NOMO-1 treated with DMSO at 0.1 percent for 48 hours (cell line): ENCODE data around the gene ROBO1.

ENCODE experiments used
- DNase-seq: peaks from one replicate; lab custom pipeline; 2025; ENCODE audit not compliant: unreplicated experiment; lab: John Stamatoyannopoulos, UW

Gene ROBO1

DNA sequence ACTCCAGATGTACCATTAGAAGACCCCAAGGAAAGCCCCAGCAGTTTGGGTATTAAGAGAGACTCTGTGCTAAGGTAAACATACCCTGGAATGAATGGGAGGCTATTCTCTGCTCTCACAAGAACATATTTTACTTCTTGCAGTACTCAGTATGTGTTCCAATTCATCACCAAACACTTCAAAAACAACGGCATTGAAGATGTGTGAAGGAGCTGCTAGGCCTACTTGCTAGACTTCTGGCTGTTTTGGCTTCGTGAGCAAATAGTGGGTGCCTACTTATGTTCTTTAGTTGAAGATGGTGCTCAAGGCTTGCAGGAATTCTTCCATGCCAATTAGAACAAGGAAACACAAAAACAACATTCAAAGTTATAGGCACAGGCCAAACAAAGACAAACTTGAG is 514.5 kb downstream of the ROBO1 start:
- DNase-seq = no peak

GRCh38 chr3:79250746-79251145 is 517.1 kb downstream of the ROBO1 start:
- DNase-seq = no peak

GRCh38 chr3:79249701-79250100 is 518.1 kb downstream of the ROBO1 start:
- DNase-seq = no peak

DNA sequence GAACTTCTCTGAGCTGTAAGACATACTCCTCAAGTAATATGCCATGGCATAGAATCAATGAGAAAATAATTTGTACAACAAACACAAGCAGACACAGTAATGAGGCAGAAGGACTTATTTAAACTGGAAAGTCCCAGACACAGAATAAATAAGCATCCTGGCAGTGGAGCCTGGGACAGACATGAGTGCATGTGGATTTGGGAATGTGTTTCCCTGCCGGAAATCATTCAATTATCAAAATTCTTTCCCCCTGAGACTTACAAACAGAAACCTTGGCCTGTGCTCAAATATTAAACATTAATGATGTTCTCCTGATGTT is 520.1 kb downstream of the ROBO1 start:
- no peak for DNase-seq

- no peak for DNase-seq
Measured at GRCh38 chr3:79246875-79247724, 520.7 kb downstream of the ROBO1 start.

DNA sequence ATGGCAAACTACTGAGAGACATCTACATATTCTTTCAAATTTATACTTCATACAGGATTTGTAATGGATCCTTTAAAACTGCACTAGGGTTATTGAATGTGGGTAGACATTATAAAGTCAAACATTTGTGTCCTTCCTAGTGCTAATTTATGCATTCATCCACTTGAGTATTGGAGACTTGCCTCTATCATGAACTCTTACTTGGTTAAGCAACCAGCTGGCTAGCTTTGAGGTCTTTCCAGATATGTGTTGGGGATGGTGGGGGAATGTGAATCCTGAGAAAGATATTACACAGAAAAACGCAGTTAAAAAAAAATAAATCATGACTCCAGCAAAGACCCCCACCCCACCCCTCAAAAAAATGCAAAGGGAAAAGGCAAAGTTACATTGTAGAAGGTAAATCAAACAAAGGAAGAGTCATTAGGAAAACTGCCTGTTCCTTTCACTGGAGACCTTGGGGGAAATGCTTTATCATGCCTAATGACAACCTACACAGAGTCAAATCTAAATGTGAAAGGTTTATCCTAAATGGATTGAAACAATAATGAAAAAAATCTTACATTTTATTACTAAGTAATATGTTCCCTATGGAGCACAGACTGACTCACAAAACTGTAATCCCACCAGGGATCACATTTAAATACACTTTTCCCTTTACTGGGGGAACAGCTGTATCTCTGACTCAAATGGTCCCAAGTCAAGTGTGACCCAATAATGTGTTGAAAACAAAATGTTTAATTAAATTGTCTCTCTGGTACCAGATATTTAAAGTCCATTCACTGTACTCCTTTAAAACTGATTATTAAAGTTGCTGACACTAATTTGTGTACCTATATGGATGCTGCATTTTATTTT is 522.3 kb downstream of the ROBO1 start:
- no peak for DNase-seq

- no peak for DNase-seq
Measured at GRCh38 chr3:79236496-79236895, 531.3 kb downstream of the ROBO1 start.

DNA sequence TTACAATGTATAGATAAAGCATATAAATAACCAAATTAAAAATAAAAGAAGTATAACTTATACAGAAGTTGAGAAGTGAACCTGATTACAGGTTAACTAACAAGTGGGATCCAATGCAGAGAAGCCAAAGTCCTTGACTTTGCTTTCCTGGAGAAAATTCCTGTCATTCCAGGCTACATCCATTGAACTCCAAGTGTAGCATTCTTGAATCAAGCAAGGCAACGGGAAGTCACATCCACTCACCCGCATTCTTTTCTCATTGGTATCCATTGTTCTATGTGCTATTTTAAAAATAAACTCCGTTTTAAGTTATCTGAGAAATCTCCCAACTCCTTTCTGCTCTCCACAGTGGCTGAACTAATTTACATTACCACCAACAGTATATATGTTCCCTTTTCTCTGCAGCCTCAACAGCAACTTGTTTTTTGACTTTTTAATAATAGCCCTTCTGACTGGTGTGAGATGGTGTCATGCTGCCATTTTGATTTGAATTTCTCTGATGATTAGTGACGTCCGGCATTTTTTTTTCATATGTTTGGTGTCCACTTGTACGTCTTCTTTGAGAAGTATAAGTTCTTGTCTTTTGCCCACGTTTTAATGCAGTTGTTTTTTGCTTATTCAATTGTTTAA is 534.3 kb downstream of the ROBO1 start:
- DNase-seq = no peak

GRCh38 chr3:79230266-79230665 is 537.5 kb downstream of the ROBO1 start:
- DNase-seq = no peak

GRCh38 chr3:79217096-79217495 is 550.7 kb downstream of the ROBO1 start:
- DNase-seq = no peak

GRCh38 chr3:79215286-79215685 is 552.5 kb downstream of the ROBO1 start:
- no peak for DNase-seq

GRCh38 chr3:79211586-79212359 is 556.0 kb downstream of the ROBO1 start:
- no peak for DNase-seq

DNA sequence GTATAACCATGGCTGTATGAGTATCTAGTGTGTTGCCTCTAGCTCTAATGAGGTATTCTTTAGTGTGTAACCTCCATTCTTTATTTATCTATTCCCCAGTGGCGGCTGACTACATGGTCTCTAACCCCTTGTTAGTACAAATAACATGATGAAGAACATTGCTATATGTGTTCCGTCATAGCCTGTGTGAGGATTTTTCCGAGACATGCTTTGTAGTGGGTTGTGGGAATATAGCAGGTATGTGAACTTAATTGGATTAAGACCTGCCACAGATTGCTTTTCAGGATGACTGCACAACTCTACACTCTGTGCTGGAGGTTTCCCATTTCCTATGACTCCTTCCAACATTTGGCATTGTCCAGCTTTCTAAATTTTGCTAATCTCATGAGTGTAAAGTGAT is 563.4 kb downstream of the ROBO1 start:
- DNase-seq = no peak

DNA sequence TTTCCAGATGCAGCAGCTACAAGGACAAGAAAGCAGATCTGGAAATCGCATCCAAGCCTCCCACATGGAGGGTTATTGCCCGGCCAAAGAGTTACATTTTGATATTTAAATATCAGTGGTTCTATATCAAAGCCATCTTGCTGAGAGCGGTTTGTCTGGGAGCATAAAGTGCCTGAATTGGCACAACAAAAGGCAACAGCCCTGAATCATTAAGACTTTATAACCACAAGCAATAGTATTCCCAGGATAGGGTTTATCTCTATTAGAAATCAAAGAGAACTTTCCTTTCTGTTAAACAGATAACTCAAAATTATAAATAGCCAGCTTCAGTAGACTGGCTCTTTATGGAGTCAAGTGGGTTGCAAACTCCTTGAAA is 564.7 kb downstream of the ROBO1 start:
- no peak for DNase-seq

DNA sequence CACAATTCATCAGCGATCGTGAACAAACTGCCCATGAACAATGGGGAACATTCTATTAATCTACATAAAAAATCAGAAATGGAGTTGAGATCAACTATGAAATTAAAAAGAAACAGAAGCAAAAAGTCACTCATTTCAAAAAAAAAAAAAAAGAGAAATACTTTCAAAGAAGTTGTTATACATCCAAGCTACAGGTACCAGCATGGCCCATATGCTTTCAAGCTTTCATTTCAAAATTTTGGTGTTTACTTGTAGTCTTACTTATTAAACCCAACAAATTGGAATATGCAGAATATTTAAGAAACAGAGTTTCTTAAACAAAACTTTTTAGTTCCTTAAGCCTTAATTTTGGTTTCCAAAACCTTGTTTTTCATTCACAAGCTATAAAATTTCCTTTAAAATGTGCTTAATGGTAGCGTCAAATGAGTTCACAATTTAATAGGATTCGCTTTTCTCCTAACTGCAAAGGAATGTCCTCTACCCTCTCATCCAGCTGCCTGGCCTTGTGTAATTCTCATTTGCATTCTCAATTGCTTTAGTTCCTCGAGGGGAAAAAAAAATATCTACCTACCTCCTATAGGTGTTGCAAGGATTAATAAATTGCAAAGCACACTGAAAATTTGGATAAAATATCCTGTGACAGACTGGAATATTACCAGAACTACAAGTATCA is 565.2 kb downstream of the ROBO1 start:
- DNase-seq = no peak

GRCh38 chr3:79200456-79200855 is 567.3 kb downstream of the ROBO1 start:
- DNase-seq = no peak

DNA sequence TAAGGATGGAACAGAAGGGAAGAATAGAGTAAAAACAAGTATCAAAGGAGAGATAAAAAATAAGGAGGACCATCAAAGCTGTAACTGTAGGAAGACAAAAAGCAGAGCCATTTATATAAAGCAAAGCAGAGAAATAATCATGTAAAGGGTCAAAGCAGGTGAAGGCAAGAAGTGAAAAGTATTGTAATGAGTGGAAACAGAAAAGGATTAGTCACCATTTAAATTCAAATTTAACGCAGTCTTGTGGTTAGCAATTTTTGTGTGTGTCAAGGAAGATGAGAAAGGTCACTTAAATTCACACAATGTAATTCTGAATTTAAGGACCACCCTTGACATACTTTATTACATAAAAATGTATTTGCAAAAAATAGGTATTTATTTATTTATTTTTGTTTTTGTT is 567.8 kb downstream of the ROBO1 start:
- DNase-seq = no peak

DNA sequence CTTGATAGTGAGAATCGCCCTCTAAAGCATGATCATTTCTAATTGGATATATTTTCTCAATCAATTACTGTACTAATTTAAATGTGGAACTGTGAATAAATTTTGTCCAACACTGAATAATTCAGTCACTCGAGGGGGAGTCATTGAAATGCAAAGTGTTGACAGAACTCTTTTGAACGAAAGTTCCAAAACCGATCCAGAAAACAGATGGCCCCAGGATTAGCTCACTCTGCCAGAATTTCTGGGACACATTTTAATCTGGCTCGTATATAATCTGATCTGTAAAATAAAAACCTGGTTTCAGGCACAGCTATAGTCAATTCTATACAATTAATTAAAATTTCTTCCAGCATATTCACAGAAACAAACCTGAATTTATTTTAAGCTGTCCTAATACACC is 580.4 kb downstream of the ROBO1 start:
- no peak for DNase-seq

GRCh38 chr3:79184251-79184650 is 583.5 kb downstream of the ROBO1 start:
- DNase-seq = no peak

DNA sequence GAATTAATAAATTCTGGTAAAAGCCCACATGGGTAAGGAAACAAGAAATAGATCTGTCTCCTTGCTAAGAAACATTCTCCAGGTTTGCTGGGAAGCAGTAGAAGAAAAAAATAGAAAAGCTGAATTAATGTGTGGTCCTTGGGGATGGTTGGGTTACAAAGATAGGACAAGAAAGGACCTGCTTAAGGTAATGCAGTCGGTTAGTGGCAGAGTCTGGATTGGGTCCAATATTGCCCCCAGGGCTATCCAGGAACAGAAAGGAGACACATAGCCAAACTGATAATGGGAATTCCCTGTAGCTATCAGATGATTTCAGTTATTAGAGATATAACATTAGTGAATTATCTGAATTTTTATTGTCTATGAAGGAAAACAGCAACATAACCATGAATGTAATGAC is 584.3 kb downstream of the ROBO1 start:
- DNase-seq = no peak
